CMK (cell line): Measurements from ENCODE around the gene RAI1.
"Not testable (repeated sequence)": the region's sequence is repeated elsewhere in the genome, so short reads cannot be mapped to it uniquely, and the experiment has no call there.

ENCODE experiments used
- DNase-seq: peaks from one replicate; pipeline ENCODE4 v3.0.0-alpha.2; 2010; ENCODE audit warnings: low read depth

The RAI1 gene

GRCh38 chr17:17663160-17664063, 17.8 kb upstream of the RAI1 start:
- DNase-seq = peak; percentile 71

- DNase-seq = no peak
Measured at GRCh38 chr17:17664064-17664452, 17.2 kb upstream of the RAI1 start.

GRCh38 chr17:17665255-17665654, 16.0 kb upstream of the RAI1 start:
- no peak for DNase-seq

- DNase-seq = no peak
Measured at GRCh38 chr17:17666111-17666714, 15.0 kb upstream of the RAI1 start.

GRCh38 chr17:17667231-17667630, 14.0 kb upstream of the RAI1 start:
- no peak for DNase-seq

GRCh38 chr17:17667947-17668346, 13.3 kb upstream of the RAI1 start:
- no peak for DNase-seq

GRCh38 chr17:17668358-17668757, 12.9 kb upstream of the RAI1 start:
- DNase-seq = no peak

GRCh38 chr17:17668775-17669579, 12.3 kb upstream of the RAI1 start:
- no peak for DNase-seq

- no peak for DNase-seq
Measured at GRCh38 chr17:17669580-17670235, 11.6 kb upstream of the RAI1 start.

GRCh38 chr17:17670701-17671305, 10.5 kb upstream of the RAI1 start:
- no peak for DNase-seq

GRCh38 chr17:17671369-17672129, 9.7 kb upstream of the RAI1 start:
- DNase-seq = no peak

- no peak for DNase-seq
Measured at GRCh38 chr17:17672453-17673368, 8.5 kb upstream of the RAI1 start.

- DNase-seq = no peak
Measured at GRCh38 chr17:17675416-17675815, 5.8 kb upstream of the RAI1 start.

GRCh38 chr17:17675925-17676534, 5.2 kb upstream of the RAI1 start:
- DNase-seq = no peak

- no peak for DNase-seq
Measured at GRCh38 chr17:17676752-17677151, 4.5 kb upstream of the RAI1 start.

GRCh38 chr17:17677299-17678040, 3.8 kb upstream of the RAI1 start:
- DNase-seq = no peak

GRCh38 chr17:17678063-17678699, 3.1 kb upstream of the RAI1 start:
- DNase-seq = not testable (repeated sequence)

- DNase-seq = no peak
Measured at GRCh38 chr17:17679243-17679642, 2.0 kb upstream of the RAI1 start.
